GM23248 (cell line): ENCODE measurements around the gene PC. TPM values are rescaled to one million over a fixed set of nuclear protein-coding genes. Genes with fewer than 3 reads are reported as not detected.

ENCODE experiments used
- DNase-seq: peaks from one replicate; pipeline ENCODE4 v3.0.0-alpha.2; 2015
- H2AFZ ChIP-seq: fragments of 200-600 bp; sonication (generic); 2 replicates; pipeline ENCODE4 v1.6.1; 2016; ENCODE audit warnings: antibody characterized with exemption
- H3F3A ChIP-seq: fragments of 200-600 bp; sonication (generic); 2 replicates; pipeline ENCODE4 v1.6.1; 2016; ENCODE audit warnings: mild to moderate bottlenecking, antibody characterized with exemption, mixed run types; ENCODE audit not compliant: insufficient read depth
- H3K27ac ChIP-seq: fragments of 200-600 bp; sonication (generic); 2 replicates; pipeline ENCODE4 v1.5.1; 2016; ENCODE audit warnings: mild to moderate bottlenecking
- H3K27me3 ChIP-seq: fragments of 200-600 bp; sonication (generic); replicated peaks from 2 replicates; pipeline ENCODE4 v1.6.1; 2016; ENCODE audit warnings: mild to moderate bottlenecking; ENCODE audit not compliant: insufficient read depth
- H3K36me3 ChIP-seq: fragments of 200-600 bp; sonication (generic); 2 replicates; pipeline ENCODE4 v1.6.1; 2016; ENCODE audit warnings: low read depth, mild to moderate bottlenecking
- H3K4me1 ChIP-seq: fragments of 200-600 bp; sonication (generic); 2 replicates; pipeline ENCODE4 v1.6.1; 2016; ENCODE audit warnings: mild to moderate bottlenecking; ENCODE audit not compliant: insufficient read depth
- H3K4me2 ChIP-seq: fragments of 200-600 bp; sonication (generic); one replicate; pipeline ENCODE4 v1.6.1; 2016; ENCODE audit warnings: mild to moderate bottlenecking; ENCODE audit not compliant: unreplicated experiment
- H3K4me3 ChIP-seq: fragments of 200-600 bp; sonication (generic); 2 replicates; pipeline ENCODE4 v1.5.1; 2016; ENCODE audit warnings: mild to moderate bottlenecking
- H3K79me2 ChIP-seq: fragments of 200-600 bp; sonication (generic); 2 replicates; pipeline ENCODE4 v1.6.1; 2016; ENCODE audit warnings: mild to moderate bottlenecking; ENCODE audit not compliant: insufficient read depth
- H3K9ac ChIP-seq: fragments of 200-600 bp; sonication (generic); 2 replicates; pipeline ENCODE4 v1.6.1; 2016; ENCODE audit warnings: mild to moderate bottlenecking
- H3K9me2 ChIP-seq: fragments of 200-600 bp; sonication (generic); 2 replicates; pipeline ENCODE4 v1.6.1; 2016; ENCODE audit warnings: mixed run types, mild to moderate bottlenecking, moderate library complexity; ENCODE audit not compliant: insufficient read depth
- H3K9me3 ChIP-seq: fragments of 200-600 bp; sonication (generic); one replicate; pipeline ENCODE4 v1.6.1; 2017; ENCODE audit warnings: low read depth
- H4K20me1 ChIP-seq: fragments of 200-600 bp; sonication (generic); 2 replicates; pipeline ENCODE4 v1.6.0; 2016; ENCODE audit not compliant: insufficient read depth
- EZH2 ChIP-seq: fragments of 200-600 bp; sonication (generic); IDR thresholded peaks from 2 replicates; pipeline ENCODE4 v1.6.1; 2018; ENCODE audit warnings: antibody characterized with exemption, mild to moderate bottlenecking; ENCODE audit not compliant: insufficient read depth, poor library complexity, severe bottlenecking
- EZH2phosphoT487 ChIP-seq: fragments of 200-600 bp; sonication (generic); IDR thresholded peaks from 2 replicates; pipeline ENCODE4 v1.6.1; 2018; ENCODE audit warnings: antibody characterized with exemption, moderate library complexity, mild to moderate bottlenecking, low read depth; ENCODE audit not compliant: insufficient read depth
- WGBS, 2 experiments: methylation state at CpG; one replicate each; pipeline ENCODE4 v1.1.6; 2015 to 2017; ENCODE audit warnings: low lambda C conversion rate in 2 of 2, low coverage in 1 of 2; ENCODE audit errors: missing lambda C conversion rate in 2 of 2; 5-methylcytosine and 5-hydroxymethylcytosine counted together
- in situ Hi-C: fragments of 300-500 bp; cut with MboI; formaldehyde crosslinking; loops from 2 replicates; pipeline ENCODE4 v1.15.0; 2020
- polyA plus RNA-seq: library from polyadenylated mRNA; unstranded; fragments of >200 nt; fragmentation: Nextera tagmentation; extraction: Ambion mirVana; gene quantifications from 2 replicates; pipeline ENCODE4 v1.2.1, GENCODE V29; 2016
- total RNA-seq: library from RNA; depleted of rRNA; stranded (reverse); fragments of >200 nt; shearing (Covaris generic); gene quantifications from 2 replicates; pipeline ENCODE4 v1.2.3, GENCODE V29; 2014

PC gene
- total and polyA plus RNA-seq, 2 experiments from 2014 or later = 16.4 to 16.6 TPM

DNA sequence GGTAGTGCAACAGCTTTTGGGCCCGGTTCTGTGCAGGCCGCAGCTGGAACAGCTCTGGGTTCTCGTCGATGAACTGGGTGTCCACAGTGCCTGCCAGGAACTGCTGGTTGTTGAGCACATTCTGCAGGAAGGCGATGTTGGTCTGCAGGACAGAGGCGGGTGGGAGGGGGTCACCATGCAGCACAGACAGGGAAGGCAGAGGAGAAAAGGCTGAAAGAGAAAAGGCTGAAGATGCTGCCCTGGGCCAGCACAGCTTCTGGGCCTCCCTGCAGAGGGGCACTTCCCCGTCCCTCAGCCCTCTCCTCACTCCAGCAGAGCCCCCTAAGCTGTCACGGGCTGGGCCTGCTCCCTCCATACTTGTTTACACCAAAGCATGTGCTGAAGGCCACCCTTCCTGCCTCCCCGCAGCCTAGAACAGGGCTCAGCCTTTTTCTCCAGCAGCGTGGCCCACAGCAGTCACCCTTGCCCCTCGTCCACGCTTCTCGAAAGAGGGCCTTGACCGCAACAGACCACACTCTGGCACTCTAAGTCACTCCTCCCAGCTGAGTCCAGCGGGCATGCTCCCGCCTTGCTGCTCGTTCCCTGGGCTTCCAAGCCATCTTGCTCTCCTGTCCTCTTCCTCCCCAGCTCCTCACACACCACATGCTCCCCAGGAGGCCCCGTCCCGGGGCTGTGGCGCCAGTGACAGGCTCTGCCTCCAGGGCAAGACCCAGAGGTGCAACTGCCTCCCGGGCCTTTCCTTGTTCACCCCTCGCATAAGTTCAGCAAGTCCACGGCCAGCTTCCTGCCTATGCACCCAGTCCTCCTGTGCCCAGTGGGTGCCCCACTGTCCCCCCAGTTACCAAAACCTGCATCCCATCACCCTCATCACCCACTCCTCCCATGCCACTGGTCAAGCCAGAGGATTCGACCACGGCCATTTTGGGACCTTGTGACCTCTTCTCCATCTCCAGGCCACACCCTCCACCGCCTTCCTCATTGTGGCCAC, 104.6 kb downstream of the PC start:
- Histone ChIP-seq H3K4me1 (peaks cover 6% of the 10 kb centered on the region; the same call in 1 of the 2 replicates), H3K4me2 (no peak overlapping the region), H3K9me2 (no peaks in the 10 kb centered on the region), H3K4me3 (no peak overlapping the region), H3K36me3 (no peaks in the 10 kb centered on the region), H3F3A (no peaks in the 10 kb centered on the region), H3K9ac (no peak overlapping the region), H4K20me1 (no peaks in the 10 kb centered on the region), H2AFZ (no peak overlapping the region), H3K9me3 (no peaks in the 10 kb centered on the region), H3K27me3 (no peaks in the 10 kb centered on the region), H3K27ac (no peak overlapping the region), H3K79me2 (peaks cover 10% of the 10 kb centered on the region; the same call in 1 of the 2 replicates)
- 84 to 87% methylated on average over 23 to 26 of the region's 26 CpGs for WGBS, 2 experiments
- DNase-seq = no peak
- in situ Hi-C loops = no loop called here
- TF ChIP-seq EZH2phosphoT487 (no peak), EZH2 (no peak)

DNA sequence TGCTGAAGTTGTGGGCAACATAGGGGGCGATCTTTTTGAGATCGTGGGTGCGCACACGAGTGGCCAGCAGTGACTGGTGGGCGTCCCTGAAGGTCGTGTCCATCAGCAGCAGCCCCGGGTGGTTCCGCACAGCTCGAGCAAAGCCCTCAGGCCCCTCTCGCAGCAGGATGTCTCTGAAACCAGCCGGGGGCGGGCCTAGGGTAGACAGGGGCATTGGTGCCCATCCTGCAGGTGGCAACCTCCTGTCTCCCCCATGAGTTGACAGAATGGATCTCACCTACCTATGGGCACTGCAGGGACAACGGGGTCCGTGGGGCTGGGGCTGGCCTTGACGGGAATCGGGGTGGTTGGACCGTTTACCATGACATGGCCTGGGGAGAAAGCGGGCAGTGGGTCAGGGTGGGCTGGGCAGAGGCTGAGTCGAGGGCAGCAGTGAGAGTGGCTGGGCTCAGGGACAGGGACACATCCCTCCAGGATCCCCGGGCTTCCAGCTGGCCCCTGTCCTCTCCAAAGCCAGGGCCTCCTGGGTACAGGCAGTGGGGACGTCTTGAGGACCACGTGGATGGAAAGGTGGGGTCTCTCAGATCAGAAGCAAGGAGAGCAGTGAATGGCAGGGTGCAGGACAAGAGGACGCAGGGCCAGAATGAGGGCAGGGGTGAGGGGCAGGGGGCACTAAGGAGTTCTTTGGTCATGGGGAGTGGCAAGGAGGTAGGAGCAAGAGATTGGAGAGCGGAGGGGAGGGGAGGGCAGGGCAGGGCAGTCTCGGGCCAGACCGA, 105.5 kb downstream of the PC start:
- 86 to 90% methylated on average over 16 to 26 of the region's 26 CpGs for WGBS, 2 experiments
- Histone ChIP-seq H3K9me3 (no peaks in the 10 kb centered on the region), H3K79me2 (peaks cover 5% of the 10 kb centered on the region; the same call in 1 of the 2 replicates), H3F3A (no peaks in the 10 kb centered on the region), H3K9ac (no peak overlapping the region), H4K20me1 (no peaks in the 10 kb centered on the region), H3K27ac (no peak overlapping the region), H3K9me2 (no peaks in the 10 kb centered on the region), H3K36me3 (no peaks in the 10 kb centered on the region), H2AFZ (no peak overlapping the region), H3K4me1 (peaks cover 6% of the 10 kb centered on the region; the same call in 1 of the 2 replicates), H3K4me3 (no peak overlapping the region), H3K4me2 (no peak overlapping the region), H3K27me3 (no peaks in the 10 kb centered on the region)
- DNase-seq = no peak
- in situ Hi-C loops = no loop called here
- TF ChIP-seq EZH2 = no peak
- TF ChIP-seq EZH2phosphoT487 = no peak

- TF ChIP-seq EZH2 = no peak
- no peak for TF ChIP-seq EZH2phosphoT487
- Histone ChIP-seq H3K4me3 (no peak overlapping the region), H3F3A (no peaks in the 10 kb centered on the region), H3K9me2 (no peaks in the 10 kb centered on the region), H2AFZ (no peak overlapping the region), H3K27ac (no peak overlapping the region), H3K27me3 (no peaks in the 10 kb centered on the region), H3K9ac (no peak overlapping the region), H4K20me1 (no peaks in the 10 kb centered on the region), H3K9me3 (no peaks in the 10 kb centered on the region), H3K4me2 (no peak overlapping the region), H3K79me2 (no peaks in the 10 kb centered on the region), H3K4me1 (peaks cover 6% of the 10 kb centered on the region; the same call in 1 of the 2 replicates), H3K36me3 (no peaks in the 10 kb centered on the region)
- WGBS, 2 experiments = 74 to 77% methylated on average over 26 of the region's 26 CpGs
- peak; percentile 22 for DNase-seq
- in situ Hi-C loops = no loop called here
Measured at GRCh38 chr11:66851698-66852465, 106.3 kb downstream of the PC start.

GRCh38 chr11:66851239-66851596, 107.0 kb downstream of the PC start:
- TF ChIP-seq EZH2 (no peak), EZH2phosphoT487 (no peak)
- H3K4me2 ChIP-seq = no peak overlapping the region
- no peaks in the 10 kb centered on the region for H3K9me2 ChIP-seq
- no peak overlapping the region for H2AFZ ChIP-seq
- H3K9me3 ChIP-seq = no peaks in the 10 kb centered on the region
- H3K27ac ChIP-seq = no peak overlapping the region
- H4K20me1 ChIP-seq = no peaks in the 10 kb centered on the region
- peaks cover 6% of the 10 kb centered on the region; the same call in 1 of the 2 replicates for H3K4me1 ChIP-seq
- 77 to 90% methylated on average over 4 of the region's 4 CpGs for WGBS, 2 experiments
- no peak overlapping the region for H3K9ac ChIP-seq
- H3K4me3 ChIP-seq = no peak overlapping the region
- no peaks in the 10 kb centered on the region for H3K36me3 ChIP-seq
- DNase-seq = no peak
- H3K27me3 ChIP-seq = no peaks in the 10 kb centered on the region
- H3F3A ChIP-seq = no peaks in the 10 kb centered on the region
- in situ Hi-C loops = no loop called here
- no peaks in the 10 kb centered on the region for H3K79me2 ChIP-seq
